HG02610 (cell line): Measurements from ENCODE around the gene FRS2.

Experiments
- ATAC-seq: cut with Tn5 transposase; IDR thresholded peaks from one replicate; pipeline ENCODE4 v1.9.1; 2021; ENCODE audit warnings: mild to moderate bottlenecking, moderate library complexity; ENCODE audit not compliant: unreplicated experiment

FRS2 gene

GRCh38 chr12:69459477-69459876 is 10.7 kb upstream of the FRS2 start:
- no peak for ATAC-seq

DNA sequence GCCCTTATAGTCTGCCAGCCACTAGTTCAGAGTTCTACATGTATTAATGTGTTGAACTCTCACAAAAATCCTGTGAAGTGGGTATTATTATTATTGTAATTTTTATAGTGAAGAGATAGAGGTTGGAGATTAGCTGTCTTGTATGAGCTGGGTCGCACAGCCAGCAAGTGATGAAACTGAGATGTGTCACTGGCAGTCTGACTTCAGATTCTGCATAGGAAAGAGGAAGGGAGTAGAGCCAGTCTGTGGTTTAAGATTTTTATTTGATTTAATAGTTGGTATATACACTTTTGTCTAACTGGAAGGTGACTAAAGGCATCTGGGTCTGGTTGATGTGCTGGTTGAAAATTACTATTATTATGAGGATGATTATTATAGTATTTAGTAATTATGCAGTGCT is 5.8 kb upstream of the FRS2 start:
- ATAC-seq = no peak

- ATAC-seq = no peak
These were observed 3.3 kb upstream of the FRS2 start for GRCh38 chr12:69466867-69467266.

DNA sequence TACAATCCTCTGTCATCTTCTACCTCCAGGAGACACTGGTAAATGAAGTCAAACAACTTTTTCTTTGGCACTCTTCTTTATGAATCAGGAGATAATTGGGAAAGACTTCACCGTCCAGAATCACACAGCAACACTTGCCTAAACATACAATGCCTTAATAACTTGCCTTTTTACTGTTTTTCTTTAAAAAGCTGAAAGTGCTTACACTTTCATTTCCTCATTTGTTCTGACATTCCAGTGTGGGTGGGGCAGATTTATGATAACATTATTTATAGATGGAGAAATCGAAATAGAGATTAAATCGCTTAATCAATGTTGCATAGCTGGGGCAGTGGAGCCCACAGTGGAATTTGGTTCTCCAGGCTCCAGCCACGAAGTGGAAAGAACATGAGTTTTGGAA is 2.8 kb upstream of the FRS2 start:
- no peak for ATAC-seq

DNA sequence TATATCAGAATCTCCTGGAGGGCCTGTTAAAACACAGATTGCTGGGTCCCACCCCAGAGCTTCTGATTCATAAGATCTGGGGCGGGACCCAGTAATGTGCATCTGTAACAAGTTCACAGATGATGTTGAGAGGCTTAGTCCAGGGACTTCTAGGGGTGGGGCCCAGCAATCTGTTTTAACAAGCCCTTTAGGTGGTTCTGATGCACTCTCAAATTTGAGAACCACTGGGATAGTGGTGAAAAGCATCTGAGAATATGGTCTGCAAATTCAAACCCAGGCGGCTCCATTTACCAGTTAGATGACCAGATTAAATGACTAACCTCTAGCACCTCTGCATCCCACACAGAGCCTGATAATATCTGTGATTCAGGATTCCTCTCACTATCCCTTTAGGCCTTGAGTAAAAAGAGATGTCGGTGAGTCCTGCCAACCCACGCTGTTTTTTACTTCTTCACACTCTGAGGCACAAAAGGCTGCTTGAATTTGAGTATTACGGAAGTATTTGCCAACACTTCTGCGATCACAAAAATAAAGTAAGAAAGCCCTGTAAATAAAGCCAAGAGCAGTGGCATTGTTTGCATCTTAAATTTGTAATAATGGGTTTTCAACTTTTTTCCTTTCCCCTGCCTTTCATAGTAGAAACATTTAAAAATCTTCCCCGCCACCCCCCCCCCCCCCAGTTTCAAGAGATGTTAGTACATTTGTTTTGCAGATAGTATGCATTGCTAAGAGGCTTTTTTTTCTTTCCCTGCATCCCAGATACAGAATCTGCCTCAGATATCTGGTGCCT is 1.8 kb upstream of the FRS2 start:
- ATAC-seq = no peak

GRCh38 chr12:69469854-69470188 is 367 bp upstream of the FRS2 start:
- ATAC-seq = no peak

- ATAC-seq = no peak
These were observed 865 bp downstream of the FRS2 start for GRCh38 chr12:69471076-69471430.

- ATAC-seq = no peak
These were observed 1.6 kb downstream of the FRS2 start for GRCh38 chr12:69471667-69472385.

- no peak for ATAC-seq
These were observed 3.1 kb downstream of the FRS2 start for GRCh38 chr12:69473262-69473661.

- no peak for ATAC-seq
These were observed 4.3 kb downstream of the FRS2 start for GRCh38 chr12:69474456-69474855.

- ATAC-seq = no peak
These were observed 5.2 kb downstream of the FRS2 start for GRCh38 chr12:69475237-69475975.

DNA sequence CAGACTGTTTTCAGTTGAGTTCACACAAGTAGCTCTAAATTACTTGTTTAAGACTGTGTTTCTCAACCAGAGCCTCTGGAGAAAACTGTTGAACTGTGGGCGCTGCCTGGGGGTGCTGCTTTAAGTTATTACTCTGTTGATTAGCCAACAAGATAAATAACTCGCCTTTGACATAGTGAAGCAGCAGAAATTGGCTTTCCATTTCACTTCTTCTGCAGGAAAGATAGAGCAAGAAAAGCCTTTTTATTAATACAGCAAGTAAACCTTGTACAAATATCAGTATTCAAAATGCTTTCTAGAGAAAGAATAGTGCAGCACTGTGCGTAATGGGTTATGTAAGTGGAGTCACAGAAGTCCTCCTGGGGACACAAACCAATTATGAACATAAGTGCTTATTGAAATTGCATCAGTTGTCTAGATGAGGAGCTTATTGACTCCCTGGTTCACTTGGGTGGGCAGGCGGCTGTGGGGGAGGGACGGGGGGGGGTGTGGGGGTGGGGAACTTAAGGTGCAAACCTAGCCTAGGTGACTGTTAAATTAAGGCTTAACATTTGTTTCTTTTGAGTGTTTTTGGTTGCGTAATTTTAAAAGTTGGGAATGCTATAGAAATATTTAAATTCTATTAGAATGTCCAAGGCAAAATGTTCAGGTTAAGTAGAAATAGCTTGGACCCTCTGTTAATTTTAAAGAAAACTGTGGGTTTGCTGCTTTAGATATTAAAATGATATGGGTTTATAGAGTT is 6.3 kb downstream of the FRS2 start:
- ATAC-seq = no peak

DNA sequence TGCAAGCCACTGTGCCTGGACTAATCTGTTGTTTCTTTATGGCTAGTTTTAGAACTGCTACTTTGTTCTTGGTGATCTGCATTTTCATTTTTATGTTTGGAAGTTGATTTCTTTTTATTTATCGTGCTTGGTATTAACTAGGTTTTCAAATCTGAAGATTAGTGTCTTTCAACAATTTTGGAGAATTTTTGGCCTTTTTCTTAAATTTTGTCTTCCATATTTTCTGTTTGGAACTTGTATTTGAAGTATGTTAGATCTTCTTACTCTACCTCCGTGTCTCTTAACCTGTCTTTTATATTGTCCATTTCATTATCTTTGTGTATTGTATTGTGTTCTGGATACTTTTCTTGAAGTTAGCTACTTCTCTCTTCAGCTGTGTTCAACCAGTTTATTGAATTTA is 9.5 kb downstream of the FRS2 start:
- no peak for ATAC-seq

GRCh38 chr12:69480698-69481097 is 10.5 kb downstream of the FRS2 start:
- ATAC-seq = no peak

GRCh38 chr12:69481133-69481532 is 10.9 kb downstream of the FRS2 start:
- ATAC-seq = no peak

- no peak for ATAC-seq
These were observed 13.5 kb downstream of the FRS2 start for GRCh38 chr12:69483700-69484099.

GRCh38 chr12:69484428-69484827 is 14.2 kb downstream of the FRS2 start:
- no peak for ATAC-seq

GRCh38 chr12:69490920-69491643 is 20.9 kb downstream of the FRS2 start:
- ATAC-seq = no peak

DNA sequence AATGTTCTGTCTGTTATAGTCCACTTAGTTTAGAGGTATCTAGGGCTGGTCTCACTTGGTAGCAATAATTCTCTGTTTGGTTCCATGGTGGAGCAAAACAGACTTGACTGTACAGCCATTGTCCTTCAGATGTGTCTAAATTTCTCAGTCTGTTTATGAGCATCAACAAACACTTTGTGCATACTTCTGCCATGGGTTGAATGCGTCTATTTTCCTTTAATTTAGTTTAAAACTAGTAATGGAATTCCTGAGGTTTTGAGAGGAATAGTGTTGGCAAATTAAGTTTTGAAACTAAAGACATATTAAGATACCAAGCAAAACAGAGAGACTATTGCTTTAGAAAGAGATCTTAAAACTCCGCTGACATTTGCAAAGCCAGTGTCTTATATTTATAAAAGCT is 22.6 kb downstream of the FRS2 start:
- ATAC-seq = no peak

DNA sequence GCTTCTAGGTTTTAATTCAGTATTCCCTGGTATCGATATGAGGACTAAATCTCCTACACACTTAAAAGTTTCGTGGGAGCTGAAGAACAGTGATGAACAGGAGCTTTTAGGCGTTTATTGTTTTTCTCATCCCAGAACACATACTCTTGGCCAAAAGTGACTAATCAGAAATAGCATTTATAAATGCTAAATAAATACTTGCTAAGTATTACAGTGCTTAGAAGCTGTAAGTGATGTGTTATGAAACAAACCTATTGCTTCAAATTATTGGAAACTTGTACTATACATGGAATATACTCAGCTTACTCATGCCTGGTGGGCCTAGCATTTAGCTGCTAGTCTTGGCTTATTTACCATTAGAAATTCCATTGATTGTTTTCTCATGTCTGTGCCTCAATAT is 24.9 kb downstream of the FRS2 start:
- ATAC-seq = no peak
